Testis (tissue), 2 donors: Measurements from ENCODE around the gene EFHD1.
A peak's percentile ranks its signal among the peaks of the same experiment; 100 is the strongest.

Experiments
- CTCF ChIP-seq, 3 experiments: fragments of 450-650 bp in 2 of 3; fragments of 200-600 bp in 1 of 3; sonication (generic) in 1 of 3; IDR thresholded peaks; one replicate each; pipeline ENCODE4 v1.5.1; 2016 to 2019; ENCODE audit warnings: antibody characterized with exemption in 3 of 3, mild to moderate bottlenecking in 2 of 3, moderate library complexity in 1 of 3
- POLR2A ChIP-seq: fragments of 450-650 bp; IDR thresholded peaks from one replicate; pipeline ENCODE4 v1.6.1; 2017; ENCODE audit warnings: antibody characterized with exemption, mild to moderate bottlenecking, moderate library complexity

GRCh38 chr2:232611559-232612218 is 21.7 kb upstream of the EFHD1 start:
- TF ChIP-seq POLR2A = no peak
- TF ChIP-seq CTCF (IDR thresholded peaks at IDR 0.05) = peak; percentile 49 to 86 (median 67)
